CD8-positive, alpha-beta memory T cell (primary cell): ENCODE data around the gene RERE. TPM values are rescaled to one million over a fixed set of nuclear protein-coding genes. Genes with fewer than 3 reads are reported as not detected.

Experiments
- CTCF ChIA-PET: fragments of 350-600 bp; sonication (Branson Sonifier 250); formaldehyde crosslinking; loops from one replicate; lab custom pipeline; 2021; ENCODE audit warnings: antibody characterized with exemption; lab: Charles Lee
- POLR2A ChIA-PET: fragments of 350-600 bp; sonication (Branson Sonifier 250); formaldehyde crosslinking; loops from one replicate; lab custom pipeline; 2021; ENCODE audit warnings: antibody characterized with exemption; lab: Charles Lee
- DNase-seq, 5 donors: peaks; one replicate each; pipeline versions ENCODE4 v3.0.0 to v3.0.0-alpha.2; 2020 to 2022; ENCODE audit warnings: mixed read lengths in 1 of 5
- H3K27ac ChIP-seq: one replicate; pipeline ENCODE4 v1.7.0; 2013; ENCODE audit warnings: low read depth, mild to moderate bottlenecking, low read length, moderate library complexity
- H3K27me3 ChIP-seq: 2 replicates; pipeline ENCODE4 v1.7.0; 2013; ENCODE audit warnings: low read length, mild to moderate bottlenecking; ENCODE audit not compliant: insufficient read depth, poor library complexity, severe bottlenecking
- H3K36me3 ChIP-seq: 2 replicates; pipeline ENCODE4 v1.7.0; 2013; ENCODE audit warnings: mild to moderate bottlenecking, low read length, moderate library complexity; ENCODE audit not compliant: insufficient read depth
- H3K4me1 ChIP-seq: 2 replicates; pipeline ENCODE4 v1.7.0; 2013; ENCODE audit warnings: mild to moderate bottlenecking, low read length, moderate library complexity; ENCODE audit not compliant: insufficient read depth
- H3K4me3 ChIP-seq: 2 replicates; pipeline ENCODE4 v1.7.0; 2013; ENCODE audit warnings: mild to moderate bottlenecking, low read length
- H3K9me3 ChIP-seq: 2 replicates; pipeline ENCODE4 v1.7.0; 2013; ENCODE audit warnings: mild to moderate bottlenecking, low read length
- H3K27ac Mint-ChIP-seq, 8 donors: one replicate each; pipeline ENCODE4 v1.8.0; 2020 to 2021; ENCODE audit warnings: mixed read lengths in 8 of 8, mild to moderate bottlenecking in 6 of 8, inconsistent platforms in 3 of 8, moderate library complexity in 3 of 8
- H3K27me3 Mint-ChIP-seq, 2 donors: one replicate each; pipeline ENCODE4 v1.8.0; 2020 to 2021; ENCODE audit warnings: mixed read lengths in 2 of 2, mild to moderate bottlenecking in 1 of 2, moderate library complexity in 1 of 2
- H3K36me3 Mint-ChIP-seq, 3 donors: one replicate each; pipeline ENCODE4 v1.8.0; 2020 to 2021; ENCODE audit warnings: mixed read lengths in 3 of 3, inconsistent platforms in 1 of 3, mild to moderate bottlenecking in 1 of 3
- H3K4me1 Mint-ChIP-seq, 3 donors: one replicate each; pipeline ENCODE4 v1.8.0; 2020 to 2021; ENCODE audit warnings: mixed read lengths in 3 of 3, inconsistent platforms in 1 of 3, mild to moderate bottlenecking in 1 of 3
- H3K4me3 Mint-ChIP-seq, 7 donors: one replicate each; pipeline ENCODE4 v1.8.0; 2020 to 2021; ENCODE audit warnings: mixed read lengths in 7 of 7, mild to moderate bottlenecking in 6 of 7, moderate library complexity in 4 of 7, inconsistent platforms in 2 of 7
- H3K9me3 Mint-ChIP-seq, 5 donors: one replicate each; pipeline ENCODE4 v1.8.0; 2020 to 2022; ENCODE audit warnings: mixed read lengths in 5 of 5, mild to moderate bottlenecking in 3 of 5, moderate library complexity in 2 of 5, inconsistent platforms in 1 of 5
- polyA plus RNA-seq: library from polyadenylated mRNA; unstranded; fragments of 300-500 nt; fragmentation: Illumina TruSeq; gene quantifications from one replicate; pipeline ENCODE4 v1.2.3, GENCODE V29; 2021
- total RNA-seq, 2 experiments: library from RNA; stranded (reverse); gene quantifications; one replicate each; pipeline ENCODE4 v1.2.3, GENCODE V29; 2021

The RERE gene
- total and polyA plus RNA-seq, 3 experiments from 2014 or later = 10.9 to 39.2 (median 37.9) TPM

- Mint-ChIP-seq H3K36me3 (peaks cover 9 to 52% (median 25%) of the 10 kb centered on the region in 3 donors), H3K4me3 (peak overlapping the region in 5 of 7 donors; percentile 16 to 77 (median 40)), H3K27ac (peak overlapping the region; percentile 73 to 98 (median 86)), H3K27me3 (no peaks in the 10 kb centered on the region), H3K9me3 (no peaks in the 10 kb centered on the region), H3K4me1 (peaks cover 17 to 35% (median 22%) of the 10 kb centered on the region in 3 donors)
- Histone ChIP-seq H3K4me1 (no peaks in the 10 kb centered on the region), H3K9me3 (no peaks in the 10 kb centered on the region), H3K27ac (peak overlapping the region; percentile 51), H3K27me3 (no peaks in the 10 kb centered on the region), H3K36me3 (peaks cover 8% of the 10 kb centered on the region), H3K4me3 (no peak overlapping the region)
- ChIA-PET POLR2A (no interaction called here), CTCF (no interaction called here)
- peak in 4 of 5 donors; percentile 8 to 82 (median 54) for DNase-seq
Measured at GRCh38 chr1:8496473-8496872, 321.0 kb downstream of the RERE start.

- no peaks in the 10 kb centered on the region for H3K4me1 ChIP-seq
- peak in 2 of 5 donors; percentile 21 to 69 for DNase-seq
- no peak overlapping the region for H3K4me3 ChIP-seq
- peaks cover 8% of the 10 kb centered on the region for H3K36me3 ChIP-seq
- H3K9me3 ChIP-seq = no peaks in the 10 kb centered on the region
- H3K4me1 Mint-ChIP-seq = peaks cover 17 to 35% (median 22%) of the 10 kb centered on the region in 3 donors
- H3K36me3 Mint-ChIP-seq = peaks cover 9 to 52% (median 25%) of the 10 kb centered on the region in 3 donors
- ChIA-PET POLR2A (no interaction called here), CTCF (no interaction called here)
- H3K9me3 Mint-ChIP-seq = no peaks in the 10 kb centered on the region
- H3K4me3 Mint-ChIP-seq = peak overlapping the region in 3 of 7 donors; percentile 32 to 47 (median 40)
- H3K27ac ChIP-seq = peak overlapping the region; percentile 51
- H3K27ac Mint-ChIP-seq = peak overlapping the region; percentile 56 to 98 (median 86)
- H3K27me3 ChIP-seq = no peaks in the 10 kb centered on the region
- H3K27me3 Mint-ChIP-seq = no peaks in the 10 kb centered on the region
Measured at GRCh38 chr1:8495928-8496401, 321.5 kb downstream of the RERE start.

DNA sequence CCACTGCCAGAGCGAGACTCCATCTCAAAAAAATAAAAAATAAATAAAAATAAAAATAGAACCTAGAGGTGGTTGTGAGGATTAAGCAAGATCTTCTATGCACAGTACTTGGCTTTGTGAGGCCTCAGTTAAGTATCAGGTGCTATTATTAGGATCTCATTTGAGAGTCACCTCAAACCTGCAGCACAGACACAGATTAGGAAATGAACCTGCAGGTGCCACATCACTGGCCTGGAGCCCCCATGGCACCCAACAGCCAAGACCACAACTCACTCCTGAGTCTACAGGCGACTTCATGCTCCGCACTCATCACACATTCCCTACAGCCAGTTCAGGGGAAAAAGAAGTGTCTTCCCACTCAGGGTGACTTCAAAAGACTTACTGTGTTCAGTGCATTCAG is 322.8 kb downstream of the RERE start:
- Mint-ChIP-seq H3K36me3 (peaks cover 9 to 54% (median 21%) of the 10 kb centered on the region in 3 donors), H3K4me1 (peaks cover 17 to 35% (median 22%) of the 10 kb centered on the region in 3 donors), H3K9me3 (no peaks in the 10 kb centered on the region), H3K27me3 (no peaks in the 10 kb centered on the region), H3K4me3 (no peak overlapping the region), H3K27ac (peak overlapping the region in 1 of 8 donors; percentile 50)
- no peaks in the 10 kb centered on the region for H3K27me3 ChIP-seq
- no peak overlapping the region for H3K4me3 ChIP-seq
- CTCF ChIA-PET = no interaction called here
- POLR2A ChIA-PET = no interaction called here
- H3K4me1 ChIP-seq = no peaks in the 10 kb centered on the region
- H3K9me3 ChIP-seq = no peaks in the 10 kb centered on the region
- H3K36me3 ChIP-seq = peaks cover 8% of the 10 kb centered on the region
- no peak overlapping the region for H3K27ac ChIP-seq
- no peak for DNase-seq

DNA sequence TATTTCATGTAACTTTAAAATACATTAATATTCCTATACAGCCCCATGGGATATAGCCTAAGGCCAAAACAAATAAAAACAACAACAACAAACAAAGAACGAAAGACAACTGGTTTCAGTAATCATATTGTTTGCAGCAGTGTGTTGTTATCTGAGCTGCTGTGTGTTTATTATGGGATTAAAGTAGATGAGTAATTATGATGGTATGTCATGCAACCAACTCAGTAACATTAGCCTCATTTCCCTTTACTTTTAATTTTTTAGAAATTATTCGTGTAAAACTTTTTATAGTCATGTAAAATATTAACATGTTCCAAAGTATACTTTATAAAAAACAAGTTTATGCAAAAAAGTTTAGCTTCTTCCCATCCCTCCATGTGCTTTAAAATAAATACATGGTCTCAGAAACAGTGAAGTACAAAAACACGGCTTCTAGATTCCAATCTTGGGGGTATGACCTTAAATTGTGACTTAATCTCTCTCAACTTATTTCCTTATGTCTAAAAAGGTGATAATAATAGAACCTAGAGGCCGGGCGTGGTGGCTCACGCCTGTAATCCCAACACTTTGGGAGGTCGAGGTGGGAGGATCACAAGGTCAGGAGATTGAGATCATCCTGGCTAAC is 323.4 kb downstream of the RERE start:
- Histone ChIP-seq H3K27me3 (no peaks in the 10 kb centered on the region), H3K4me1 (no peaks in the 10 kb centered on the region), H3K36me3 (peaks cover 8% of the 10 kb centered on the region), H3K4me3 (no peak overlapping the region), H3K27ac (no peak overlapping the region), H3K9me3 (no peaks in the 10 kb centered on the region)
- H3K36me3 Mint-ChIP-seq = peaks cover 9 to 54% (median 21%) of the 10 kb centered on the region in 3 donors
- no peaks in the 10 kb centered on the region for H3K9me3 Mint-ChIP-seq
- DNase-seq = no peak
- CTCF ChIA-PET = no interaction called here
- no peak overlapping the region for H3K27ac Mint-ChIP-seq
- POLR2A ChIA-PET = interaction anchor here (0.6 to 0.7 kb wide), 2 partner anchors 11 to 212 kb away, joined by 3 to 10 read pairs; no protein-coding TSS in a partner anchor
- H3K4me3 Mint-ChIP-seq = no peak overlapping the region
- no peaks in the 10 kb centered on the region for H3K27me3 Mint-ChIP-seq
- peaks cover 16 to 30% (median 22%) of the 10 kb centered on the region in 3 donors for H3K4me1 Mint-ChIP-seq

- no peak overlapping the region for H3K27ac ChIP-seq
- CTCF ChIA-PET = no interaction called here
- H3K9me3 ChIP-seq = no peaks in the 10 kb centered on the region
- no peaks in the 10 kb centered on the region for H3K4me1 ChIP-seq
- POLR2A ChIA-PET = no interaction called here
- H3K27ac Mint-ChIP-seq = no peak overlapping the region
- H3K36me3 ChIP-seq = no peaks in the 10 kb centered on the region
- no peaks in the 10 kb centered on the region for H3K27me3 ChIP-seq
- H3K4me3 Mint-ChIP-seq = no peak overlapping the region
- H3K4me3 ChIP-seq = no peak overlapping the region
- H3K36me3 Mint-ChIP-seq = peaks cover 0 to 30% (median 3%) of the 10 kb centered on the region in 3 donors
- peaks cover 0 to 5% (median 0%) of the 10 kb centered on the region in 3 donors for H3K4me1 Mint-ChIP-seq
- no peaks in the 10 kb centered on the region for H3K9me3 Mint-ChIP-seq
- H3K27me3 Mint-ChIP-seq = no peaks in the 10 kb centered on the region
- no peak for DNase-seq
Measured at GRCh38 chr1:8487249-8487648, 330.2 kb downstream of the RERE start.

DNA sequence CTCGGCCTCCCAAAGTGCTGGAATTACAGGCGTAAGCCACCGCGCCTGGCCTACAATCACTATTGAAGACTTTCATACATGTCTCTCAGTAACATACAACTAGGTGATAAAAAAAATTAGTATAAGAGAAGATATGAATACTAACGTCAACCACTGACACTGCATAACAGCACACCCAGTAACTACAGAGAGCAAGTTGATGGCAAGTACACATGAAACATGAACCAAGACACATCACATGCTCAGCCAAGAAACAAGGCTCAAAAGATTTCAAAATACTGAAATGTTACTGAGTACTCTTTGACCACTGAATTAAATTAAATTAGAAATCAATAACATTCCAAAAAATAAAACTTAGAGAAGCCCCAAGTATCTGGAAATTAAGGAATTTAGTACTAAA is 331.4 kb downstream of the RERE start:
- no peak overlapping the region for H3K27ac Mint-ChIP-seq

DNA sequence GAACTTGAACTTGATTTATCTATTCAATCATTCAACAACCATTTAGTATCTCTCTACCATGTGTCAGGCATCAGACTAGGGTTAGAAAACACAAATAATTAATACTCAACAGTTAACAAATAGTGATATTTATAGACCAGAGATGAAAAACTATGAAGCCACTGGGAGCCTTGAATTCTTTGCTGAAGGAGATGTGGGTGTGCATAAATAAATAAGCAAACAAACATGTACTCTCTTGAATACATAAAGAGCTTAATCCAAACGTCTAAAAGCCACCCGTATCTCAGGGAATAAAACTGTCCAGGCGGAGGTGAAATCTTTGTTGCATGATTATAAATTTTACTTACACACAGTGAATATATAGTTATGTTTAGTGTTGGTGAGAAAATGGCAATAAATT is 333.9 kb downstream of the RERE start:
- Mint-ChIP-seq H3K9me3 (no peaks in the 10 kb centered on the region), H3K4me3 (no peak overlapping the region)
- POLR2A ChIA-PET = no interaction called here

More for the DNA sequence above, 331.4 kb downstream of the RERE start:
- no peaks in the 10 kb centered on the region for H3K4me1 Mint-ChIP-seq
- CTCF ChIA-PET = no interaction called here
- no peak for DNase-seq
- H3K27me3 ChIP-seq = no peaks in the 10 kb centered on the region
- H3K4me3 Mint-ChIP-seq = no peak overlapping the region
- POLR2A ChIA-PET = no interaction called here
- H3K36me3 Mint-ChIP-seq = peaks cover 0 to 23% (median 3%) of the 10 kb centered on the region in 3 donors
- no peaks in the 10 kb centered on the region for H3K9me3 ChIP-seq
- H3K4me3 ChIP-seq = no peak overlapping the region
- H3K27me3 Mint-ChIP-seq = no peaks in the 10 kb centered on the region
- H3K9me3 Mint-ChIP-seq = no peaks in the 10 kb centered on the region
- H3K36me3 ChIP-seq = no peaks in the 10 kb centered on the region
- H3K27ac ChIP-seq = no peak overlapping the region
- no peaks in the 10 kb centered on the region for H3K4me1 ChIP-seq

DNA sequence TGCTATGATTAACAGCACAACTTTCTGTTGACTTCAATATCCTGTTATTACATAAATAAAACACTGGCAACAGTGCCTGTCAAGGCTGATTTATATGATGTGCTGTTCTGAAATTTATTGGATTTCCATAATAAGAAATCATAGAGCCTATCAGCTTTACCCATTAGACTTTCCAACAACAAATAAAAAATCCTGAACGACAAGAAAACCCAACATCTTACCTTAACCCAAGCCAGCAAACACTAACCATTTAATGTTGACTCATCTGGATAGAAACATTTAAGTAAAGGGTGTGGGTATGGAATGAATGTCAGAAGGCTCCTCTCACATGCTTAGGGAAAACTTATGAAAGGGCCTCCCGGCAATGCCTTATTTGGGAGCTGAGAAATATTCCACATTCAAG is 334.5 kb downstream of the RERE start:
- Mint-ChIP-seq H3K4me3 (no peak overlapping the region), H3K27ac (no peak overlapping the region), H3K27me3 (no peaks in the 10 kb centered on the region), H3K36me3 (peaks cover 0 to 15% (median 8%) of the 10 kb centered on the region in 3 donors), H3K9me3 (no peaks in the 10 kb centered on the region), H3K4me1 (peaks cover 2 to 4% (median 2%) of the 10 kb centered on the region in 3 donors)
- POLR2A ChIA-PET = interaction anchor here (0.7 kb wide), 1 partner anchor 11 kb away, joined by 10 read pairs; no protein-coding TSS in a partner anchor
- Histone ChIP-seq H3K36me3 (no peaks in the 10 kb centered on the region), H3K4me1 (no peaks in the 10 kb centered on the region), H3K9me3 (no peaks in the 10 kb centered on the region), H3K27ac (no peak overlapping the region), H3K4me3 (no peak overlapping the region), H3K27me3 (no peaks in the 10 kb centered on the region)
- CTCF ChIA-PET = interaction anchor here (0.7 kb wide), 1 partner anchor 37 kb away, joined by 4 read pairs; no protein-coding TSS in a partner anchor
- no peak for DNase-seq

More for the DNA sequence above, 333.9 kb downstream of the RERE start:
- no peaks in the 10 kb centered on the region for H3K9me3 ChIP-seq
- H3K4me3 ChIP-seq = no peak overlapping the region
- H3K4me1 ChIP-seq = no peaks in the 10 kb centered on the region
- CTCF ChIA-PET = interaction anchor here (1.1 kb wide), 1 partner anchor 14 kb away, joined by 3 read pairs; no protein-coding TSS in a partner anchor
- H3K27ac ChIP-seq = no peak overlapping the region
- H3K27me3 ChIP-seq = no peaks in the 10 kb centered on the region
- no peak for DNase-seq
- Mint-ChIP-seq H3K36me3 (peaks cover 0 to 16% (median 5%) of the 10 kb centered on the region in 3 donors), H3K4me1 (peaks cover 0 to 2% (median 0%) of the 10 kb centered on the region in 3 donors), H3K27ac (peak overlapping the region in 2 of 8 donors; percentile 15 to 44), H3K27me3 (no peaks in the 10 kb centered on the region)
- no peaks in the 10 kb centered on the region for H3K36me3 ChIP-seq
